COLO829 (cell line): ENCODE measurements around the gene CPE.
"Not testable (repeated sequence)": the region's sequence is repeated elsewhere in the genome, so short reads cannot be mapped to it uniquely, and the experiment has no call there.

Experiments used
- DNase-seq: peaks from one replicate; pipeline ENCODE4 v3.0.0; 2012; ENCODE audit warnings: low spot score

Gene CPE

DNA sequence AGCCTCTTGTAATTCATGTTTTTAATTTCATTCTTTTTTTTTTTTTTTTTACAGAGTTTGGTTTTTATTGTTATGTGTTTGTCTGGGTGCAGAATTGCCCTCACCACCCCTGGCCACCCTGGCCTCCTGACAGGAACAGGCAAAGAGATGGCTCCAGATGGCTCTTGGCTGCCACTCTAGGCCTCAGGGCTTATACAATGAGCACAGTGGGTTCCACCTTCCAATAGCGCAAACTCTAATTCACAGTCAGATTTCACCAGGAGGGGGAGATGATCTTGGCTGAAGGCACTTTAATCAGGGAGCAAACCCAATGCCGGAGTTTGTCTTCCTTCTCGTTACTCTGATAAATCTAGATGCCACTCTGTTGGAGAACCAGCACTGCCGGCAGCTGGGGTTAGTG is 24.8 kb downstream of the CPE start:
- DNase-seq: no peak

DNA sequence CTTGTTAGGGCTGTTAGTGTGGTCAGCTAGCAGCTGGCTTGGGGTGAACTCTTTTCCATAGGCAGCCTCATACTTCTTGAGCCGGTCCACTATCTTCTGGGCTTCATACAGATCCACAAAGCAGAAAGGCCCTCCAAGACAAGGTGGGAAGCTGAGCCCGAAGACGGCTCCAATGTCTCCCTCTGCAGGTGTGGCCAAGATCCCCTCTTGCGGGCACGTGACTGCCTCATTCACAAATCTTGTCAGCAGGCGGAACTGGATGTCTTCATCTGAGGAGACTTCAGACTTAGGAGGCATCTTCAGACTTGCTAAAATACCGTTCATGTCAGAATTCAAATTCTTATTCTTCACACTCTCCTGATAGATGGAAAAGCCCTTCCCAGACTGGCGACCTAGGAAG is 25.3 kb downstream of the CPE start:
- DNase-seq: no peak

DNA sequence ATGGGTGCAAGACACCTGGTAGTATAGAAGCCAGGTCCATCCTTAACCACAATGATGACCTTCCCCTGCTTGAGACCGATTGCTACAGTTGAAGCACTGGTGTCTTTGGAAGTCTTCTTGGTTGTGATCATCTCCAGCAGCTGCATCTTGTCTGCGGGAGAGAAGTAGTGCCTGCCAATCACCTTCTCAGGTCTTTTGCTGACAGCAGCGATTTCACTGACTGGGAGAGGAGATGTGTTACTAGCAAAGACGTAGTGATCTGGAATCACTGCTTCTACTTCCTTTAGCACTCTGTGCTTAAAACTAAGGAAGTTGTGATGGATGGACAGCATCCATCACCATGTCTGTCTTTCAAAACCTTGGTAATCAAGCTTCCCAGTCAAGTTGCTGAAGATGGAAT is 25.9 kb downstream of the CPE start:
- DNase-seq: no peak

DNA sequence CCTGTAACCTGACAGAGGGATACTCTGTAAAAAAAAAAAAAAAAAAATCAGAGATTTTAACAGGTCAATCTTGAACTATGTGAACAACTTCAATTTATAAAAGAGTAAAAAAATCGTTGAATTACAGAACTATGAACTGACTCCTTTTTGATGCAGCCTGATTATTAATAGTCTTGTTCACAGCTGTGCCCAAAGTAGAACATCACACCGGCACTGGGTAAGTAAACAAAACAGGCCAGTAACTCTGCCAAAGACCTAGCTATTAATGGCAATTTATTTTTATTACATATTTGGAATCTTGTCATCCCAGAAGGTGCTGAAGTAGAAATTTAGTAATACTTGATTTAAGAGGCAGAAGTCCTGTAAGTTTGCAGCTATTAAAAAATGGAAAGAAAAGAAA is 31.4 kb downstream of the CPE start:
- no peak for DNase-seq

DNA sequence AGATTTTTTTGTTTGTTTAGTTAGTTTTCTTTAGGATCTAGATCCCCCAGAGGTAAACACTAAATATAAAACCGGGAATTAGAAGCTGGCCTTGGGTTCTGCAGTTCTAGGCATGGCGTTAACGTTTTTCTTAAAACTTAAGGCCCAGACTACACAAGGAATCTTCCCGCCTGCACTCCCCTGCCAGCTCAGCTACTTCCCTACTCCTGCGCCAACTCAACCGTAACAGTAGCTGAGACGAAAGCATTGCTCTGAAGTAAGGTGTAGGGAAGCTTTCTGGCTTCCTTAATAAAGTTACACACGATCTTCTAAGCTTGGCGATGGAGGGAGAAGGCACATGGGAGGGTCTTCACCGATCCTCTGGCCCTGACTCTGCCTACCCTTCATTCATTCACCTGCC is 37.1 kb downstream of the CPE start:
- DNase-seq: no peak

DNA sequence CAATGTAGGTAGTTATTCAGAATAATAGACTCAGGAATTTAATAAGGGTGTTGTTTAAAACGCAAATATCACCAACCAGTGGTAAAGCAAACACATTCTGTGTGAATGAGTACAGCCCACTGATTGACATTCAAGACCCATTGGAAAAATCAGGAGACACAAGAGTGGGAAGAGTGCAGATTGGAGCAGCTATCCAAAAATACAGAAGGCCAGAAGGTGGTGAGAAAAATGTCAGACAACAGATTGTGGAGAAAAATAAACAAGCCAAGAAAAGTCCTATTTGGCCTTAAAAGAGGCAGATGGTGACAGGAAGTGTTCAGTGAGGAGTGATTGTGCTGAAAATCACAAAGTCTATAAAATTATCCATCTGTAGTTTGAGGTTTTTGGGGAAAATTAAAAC is 39.3 kb downstream of the CPE start:
- no peak for DNase-seq

DNA sequence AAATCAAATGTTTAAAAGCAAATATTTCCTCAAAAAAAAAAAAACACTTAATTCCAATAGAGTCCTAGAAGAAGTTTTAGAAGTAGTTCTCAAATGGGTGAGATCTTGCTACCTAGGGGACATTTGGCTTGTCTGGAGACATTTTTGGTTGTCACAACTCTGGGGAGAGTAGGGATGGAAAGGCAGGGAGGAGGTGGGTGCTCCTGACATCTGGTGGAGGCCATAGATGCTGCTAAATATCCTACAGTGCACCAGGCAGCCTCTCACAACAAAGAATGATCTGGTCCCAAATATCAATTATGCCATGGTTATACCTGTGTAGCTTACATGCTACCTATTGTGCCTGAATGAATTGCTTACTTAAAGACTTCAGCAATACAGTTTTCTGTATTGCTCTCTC is 46.8 kb downstream of the CPE start:
- DNase-seq: no peak

DNA sequence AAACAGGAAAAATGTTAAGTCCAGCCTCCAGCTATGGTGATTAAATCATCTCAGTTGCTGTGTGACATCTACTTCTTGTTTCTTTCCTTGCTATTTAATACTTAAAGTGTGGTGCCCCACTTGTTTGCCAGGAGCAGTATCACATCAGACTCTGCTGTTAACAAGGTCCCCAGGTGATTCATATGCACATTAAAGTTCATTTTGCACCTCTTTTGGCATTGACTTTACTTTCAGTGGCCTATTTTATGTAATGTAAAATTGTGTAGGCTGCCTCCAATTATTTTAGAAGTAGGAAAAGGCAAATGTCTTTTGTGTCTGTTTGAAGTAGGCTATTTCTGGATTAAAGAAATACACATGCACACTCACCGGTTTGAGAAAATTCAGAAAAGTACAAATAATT is 47.5 kb downstream of the CPE start:
- DNase-seq: no peak

DNA sequence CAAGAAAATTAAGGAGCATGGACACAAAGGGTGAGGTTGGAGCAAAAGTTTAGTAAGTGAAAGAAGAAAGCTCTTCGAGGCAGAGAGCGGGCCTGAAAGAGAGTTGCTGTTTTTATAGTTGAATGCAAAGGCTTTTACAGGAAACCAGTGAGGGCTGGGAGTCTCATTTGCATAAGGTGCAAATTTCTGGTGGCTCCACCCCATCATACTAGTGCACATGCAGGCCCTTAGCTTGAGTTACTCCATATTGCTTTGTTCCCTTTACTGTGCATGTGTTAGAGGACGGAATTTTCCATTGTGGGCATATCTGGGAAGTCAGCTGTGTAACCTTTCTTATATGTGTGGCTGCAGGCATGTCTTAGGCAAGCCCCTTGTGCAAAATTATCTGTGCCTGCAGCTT is 48.0 kb downstream of the CPE start:
- DNase-seq: no peak

DNA sequence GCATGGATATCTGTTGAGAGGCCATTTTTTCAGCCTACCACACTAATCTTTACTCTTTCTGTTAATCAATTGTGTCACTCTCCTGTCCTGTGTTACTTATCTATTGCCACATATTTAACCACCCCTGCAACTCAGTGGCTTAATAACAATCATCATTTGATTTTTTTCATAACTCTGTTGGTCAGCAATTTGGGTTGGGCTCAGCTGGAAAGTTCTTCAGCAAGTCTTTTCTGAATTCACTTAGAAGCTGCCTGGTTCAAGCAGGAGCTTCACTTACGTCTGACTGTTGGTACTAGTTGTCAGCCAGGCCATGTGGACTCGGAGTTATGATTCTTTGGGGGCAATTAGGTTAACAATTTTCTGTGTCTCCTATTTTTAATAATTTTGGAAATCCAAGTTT is 50.1 kb downstream of the CPE start:
- DNase-seq: no peak

DNA sequence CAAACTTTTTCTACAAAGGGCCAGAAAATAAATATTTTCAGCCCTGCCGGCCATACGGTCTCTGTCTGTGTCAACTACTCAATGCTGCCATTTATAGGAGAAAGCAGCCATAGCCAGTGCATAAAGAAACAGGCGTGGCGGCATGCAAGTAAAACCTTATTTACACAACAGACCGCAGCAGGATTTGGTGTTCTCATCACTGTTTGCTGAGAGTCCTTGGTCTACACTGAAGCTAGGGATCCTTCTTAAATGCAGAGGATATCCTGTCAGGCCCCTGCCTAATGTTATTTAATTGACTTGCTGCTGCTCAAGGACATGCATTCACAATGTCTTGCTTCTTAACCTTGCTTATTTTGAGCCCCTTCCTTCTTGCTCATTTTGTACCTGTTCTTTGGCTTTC is 54.7 kb downstream of the CPE start:
- DNase-seq: no peak

DNA sequence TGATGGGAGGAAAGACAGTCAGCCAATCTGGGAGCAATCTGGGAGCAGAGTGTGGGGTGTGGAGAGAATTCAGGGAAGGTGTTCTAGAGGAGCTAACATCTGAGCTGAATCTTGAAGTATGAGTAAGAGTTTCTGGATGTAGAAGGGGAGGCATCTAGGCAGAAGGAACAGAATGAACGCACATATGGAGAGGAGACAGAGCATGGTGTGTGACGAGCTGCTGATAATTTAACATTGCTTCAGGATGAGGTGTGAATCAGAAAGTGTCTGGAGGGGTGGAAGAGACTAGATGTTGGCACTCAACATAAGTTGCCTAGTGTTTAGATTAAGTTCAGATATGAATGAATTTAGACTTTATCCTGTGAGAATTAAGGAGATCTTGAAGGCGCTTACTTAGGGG is 58.9 kb downstream of the CPE start:
- no peak for DNase-seq

DNA sequence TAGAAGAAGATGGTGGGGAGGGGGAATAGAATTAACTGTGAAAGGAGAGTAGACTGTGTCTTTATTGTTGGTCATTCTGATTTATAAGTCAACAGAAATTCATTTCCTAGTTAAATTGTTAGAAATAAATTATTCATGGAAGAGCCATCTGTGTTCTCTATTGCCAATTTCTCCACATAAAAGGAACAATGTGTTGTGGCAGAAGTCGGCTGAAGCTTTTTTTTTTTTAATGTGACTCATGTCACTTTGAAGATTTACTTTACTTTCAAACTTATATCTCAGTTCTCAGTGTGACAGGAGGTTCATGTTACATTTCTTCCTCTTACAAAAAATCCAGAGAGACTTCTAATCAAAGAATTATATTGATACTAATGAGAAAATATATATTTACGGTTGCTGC is 60.5 kb downstream of the CPE start:
- DNase-seq: no peak

DNA sequence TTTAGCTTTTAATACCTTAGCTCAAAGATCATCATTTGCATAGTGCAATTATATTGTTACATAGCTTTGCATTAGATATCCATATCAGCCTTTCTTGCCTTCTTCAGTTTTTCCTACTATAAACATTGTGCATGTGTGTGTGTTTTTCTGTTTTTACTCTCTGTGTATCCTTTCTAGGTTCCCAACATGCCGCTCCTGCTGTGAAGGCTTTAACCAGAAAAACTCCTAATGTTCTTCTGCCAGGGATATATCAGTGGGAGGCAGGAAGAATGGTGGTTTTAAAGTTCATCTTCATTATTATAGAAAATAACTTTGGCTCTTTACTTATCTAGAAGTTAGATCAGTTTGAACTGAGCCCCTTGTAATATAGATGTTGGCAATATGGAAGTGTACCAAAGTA is 61.2 kb downstream of the CPE start:
- DNase-seq: no peak

DNA sequence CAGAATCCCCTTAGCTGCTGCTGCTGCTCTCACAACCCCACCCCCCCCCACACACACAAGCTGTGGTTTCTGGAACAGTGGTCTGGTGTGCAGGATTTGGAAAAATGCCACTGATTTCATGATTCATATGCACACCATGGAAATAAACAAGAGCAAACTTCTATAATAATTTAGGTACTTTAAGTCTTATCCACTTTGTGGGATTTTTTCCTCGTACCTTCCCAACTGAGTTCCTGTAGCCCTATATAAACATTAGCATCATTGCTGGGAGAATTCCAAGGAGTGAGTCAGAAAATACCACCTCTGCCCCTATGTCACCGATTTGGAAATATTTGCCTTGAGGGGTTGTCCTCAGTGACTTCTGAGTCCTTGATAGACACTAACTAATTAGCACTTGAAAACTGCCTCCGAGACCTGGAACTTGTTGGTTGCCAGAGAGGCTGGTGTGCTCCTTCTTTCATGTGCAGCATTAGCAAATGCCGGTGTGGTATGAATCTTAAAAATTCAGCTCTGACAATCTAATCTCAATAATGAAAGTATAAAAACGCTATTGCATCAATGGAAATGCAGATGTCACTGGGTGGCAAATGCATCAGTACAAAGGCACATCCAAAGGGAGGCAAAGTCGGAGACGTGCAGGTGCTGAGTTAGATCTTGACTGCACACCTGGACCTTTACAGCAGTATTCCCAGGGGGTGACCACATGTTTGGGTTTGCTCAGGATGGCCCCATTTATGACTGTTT is 61.8 kb downstream of the CPE start:
- no peak for DNase-seq

DNA sequence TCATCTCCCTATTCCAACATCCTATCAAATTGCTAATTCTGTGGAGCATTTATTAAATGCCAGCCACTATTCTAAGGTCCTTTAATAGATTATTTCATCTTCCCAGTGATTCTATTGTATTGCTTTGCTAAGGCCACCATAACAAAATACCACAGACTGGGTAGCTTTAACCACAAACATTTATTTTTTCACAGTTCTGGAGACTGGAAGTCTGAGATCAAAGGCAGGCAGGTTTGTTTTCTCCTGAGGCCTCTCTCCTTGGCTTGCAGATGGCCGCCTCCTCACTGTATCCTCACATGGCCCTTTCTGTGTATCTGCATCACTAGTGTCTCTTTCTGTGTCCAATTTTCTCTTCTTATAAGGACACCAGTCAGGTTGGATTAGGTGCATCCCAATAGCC is 64.5 kb downstream of the CPE start:
- DNase-seq: no peak

DNA sequence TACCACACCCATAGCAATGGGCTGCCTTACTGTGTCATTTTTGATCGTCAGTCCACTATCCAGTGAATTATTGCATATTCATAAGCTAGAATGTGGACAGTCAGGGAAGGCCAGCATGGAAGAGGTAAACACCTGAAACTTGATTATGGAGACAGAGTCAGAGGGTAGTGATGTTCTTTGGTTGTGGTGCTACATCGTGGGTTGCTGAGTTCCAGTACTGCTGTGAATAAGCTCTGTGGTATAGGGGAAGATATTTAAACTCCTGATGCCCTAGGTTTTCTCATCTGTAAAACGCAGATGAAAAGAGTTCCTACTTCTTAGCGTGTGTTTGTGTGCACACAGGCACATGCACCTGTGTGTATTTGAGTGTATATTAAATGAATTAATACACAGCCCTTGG is 69.9 kb downstream of the CPE start:
- DNase-seq: no peak

DNA sequence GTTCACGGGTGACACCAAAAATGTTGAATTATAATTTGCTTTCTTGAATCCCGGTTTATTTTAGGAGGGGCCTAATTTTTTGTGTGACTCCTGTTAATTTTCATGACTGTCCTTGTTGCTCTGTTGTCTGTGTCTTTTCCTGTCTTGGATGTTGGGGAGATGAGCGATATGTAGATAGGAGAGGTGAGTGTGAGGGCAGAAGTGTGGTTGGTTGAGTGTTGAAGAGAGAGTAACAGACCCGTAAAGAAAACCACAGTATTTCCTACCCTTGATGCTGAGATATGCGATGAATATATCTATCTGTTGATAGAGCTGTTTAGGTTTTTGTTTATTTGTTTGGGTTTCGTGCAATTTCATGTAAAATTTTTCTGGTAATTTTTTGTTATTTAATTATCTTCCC is 70.5 kb downstream of the CPE start:
- DNase-seq: no peak

DNA sequence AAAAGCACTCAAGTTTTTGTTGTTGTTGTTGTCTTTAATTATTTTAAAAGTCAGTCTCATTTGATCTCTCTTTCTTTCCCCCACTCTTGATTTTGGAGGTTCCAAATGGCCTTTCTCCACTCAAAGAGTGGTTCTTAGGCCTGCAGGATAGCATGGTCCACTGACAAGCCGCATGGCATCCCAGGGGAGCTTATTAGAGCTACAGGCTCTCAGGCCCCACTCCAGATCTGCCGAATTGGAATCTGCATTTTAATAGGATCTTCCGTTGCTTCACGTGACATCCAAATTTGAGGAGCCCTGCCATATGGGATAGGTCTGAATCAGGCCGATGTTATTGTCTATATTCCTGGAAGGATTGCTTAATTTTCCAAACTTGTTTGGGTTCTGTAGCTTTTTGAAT is 72.1 kb downstream of the CPE start:
- no peak for DNase-seq

DNA sequence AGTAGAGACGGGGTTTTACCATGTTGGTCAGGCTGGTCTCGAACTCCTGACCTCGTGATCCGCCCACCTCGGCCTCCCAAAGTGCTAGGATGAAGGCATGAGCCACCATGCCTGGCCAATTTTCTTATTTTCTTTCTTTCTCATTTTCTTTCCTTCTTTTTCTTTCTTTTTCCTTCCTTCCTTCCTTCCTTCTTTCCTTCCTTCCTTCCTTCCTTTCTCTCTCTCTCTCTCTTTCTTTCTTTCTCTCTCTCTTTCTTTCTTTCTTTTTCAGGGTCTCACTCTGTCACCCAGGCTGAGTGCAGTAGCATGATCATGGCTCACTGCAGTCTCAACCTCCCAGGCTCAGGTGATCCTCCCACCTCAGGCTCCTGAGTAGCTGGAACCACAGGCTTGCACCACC is 74.3 kb downstream of the CPE start:
- not testable (repeated sequence) for DNase-seq

DNA sequence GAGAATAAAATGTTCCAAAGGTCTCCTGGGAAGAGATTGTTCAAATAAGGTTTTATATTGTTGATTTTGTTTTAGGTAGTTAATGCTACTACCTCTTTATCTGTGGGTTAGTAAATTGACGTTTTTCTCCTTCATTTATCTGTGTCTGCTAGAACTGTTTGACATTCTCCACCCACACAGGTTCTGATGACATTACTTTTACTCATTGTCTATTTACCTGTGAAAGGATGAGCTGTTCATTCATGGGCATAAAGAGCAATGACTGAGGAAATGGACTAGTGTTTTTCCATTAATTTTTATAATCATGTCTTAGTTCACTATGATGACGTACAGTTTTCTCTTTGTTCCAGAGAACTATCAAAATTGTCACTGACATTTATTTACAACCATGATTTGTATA is 75.6 kb downstream of the CPE start:
- no peak for DNase-seq

DNA sequence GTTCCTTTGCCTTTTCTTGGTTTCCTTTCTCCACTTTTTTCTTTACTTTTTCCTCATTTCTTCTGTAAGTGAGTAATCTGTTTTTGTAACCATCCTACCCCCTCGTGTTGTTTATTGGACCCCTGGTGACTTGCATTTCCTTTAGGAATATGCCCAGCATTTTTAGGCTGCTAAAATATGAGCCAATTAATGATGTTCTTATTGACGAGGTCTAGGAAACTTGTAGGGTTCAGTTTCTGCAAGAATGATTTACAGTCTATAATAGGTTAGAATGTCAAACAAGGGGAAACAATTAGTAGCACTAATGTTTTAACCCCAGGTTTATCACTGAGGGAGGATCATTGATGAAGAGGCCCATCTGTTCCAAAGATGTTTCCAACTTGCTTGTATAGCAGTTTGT is 79.0 kb downstream of the CPE start:
- DNase-seq: no peak

DNA sequence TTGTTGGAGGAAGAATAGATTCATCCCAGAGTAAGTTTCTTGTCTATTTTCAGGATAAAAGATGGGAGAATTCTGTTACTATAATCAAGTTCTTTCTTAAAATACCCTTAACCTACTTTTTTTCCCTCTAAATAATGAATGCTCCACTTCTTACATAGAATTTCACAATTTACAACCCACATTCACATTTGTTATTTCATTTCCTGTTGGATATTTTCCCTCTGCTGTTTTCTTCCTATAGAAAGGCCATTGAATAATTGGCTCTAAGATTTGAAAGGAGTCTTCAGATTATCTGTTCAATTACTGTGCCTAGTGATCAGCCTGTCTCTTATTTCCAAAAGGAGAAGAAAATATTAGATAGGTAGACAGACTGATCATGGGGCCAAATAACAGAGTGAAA is 79.7 kb downstream of the CPE start:
- peak; percentile 27 for DNase-seq

DNA sequence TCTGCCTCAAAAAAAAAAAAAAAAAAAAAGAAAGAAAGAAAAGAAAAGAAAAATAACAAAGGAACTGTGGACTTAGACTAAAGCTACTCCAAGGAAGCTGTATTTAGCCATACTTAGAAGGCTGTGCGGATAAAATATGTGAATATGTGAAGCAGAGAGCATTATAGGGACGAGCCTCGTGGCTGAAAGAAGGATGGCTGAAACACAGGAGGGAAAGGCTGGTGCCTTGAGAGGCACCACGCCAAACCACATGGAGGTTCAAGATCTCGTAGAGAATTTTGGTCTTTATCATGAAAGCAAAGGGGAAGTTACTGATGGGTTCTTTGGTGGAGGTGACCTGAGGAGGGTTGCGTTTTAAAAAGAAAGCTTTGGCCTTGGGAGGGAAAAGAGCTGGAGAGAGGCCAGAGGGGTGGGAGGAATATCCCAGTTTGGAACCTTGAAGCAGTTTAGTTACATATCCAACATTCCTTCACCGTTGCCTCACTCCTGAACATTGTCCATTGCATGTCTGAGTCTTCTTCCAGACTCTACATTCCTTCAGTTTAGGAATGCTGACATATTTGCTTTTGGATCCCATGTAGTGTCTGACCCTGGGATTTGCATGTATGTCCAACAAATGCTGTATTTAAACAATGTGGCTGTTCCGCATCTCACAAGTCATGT is 82.5 kb downstream of the CPE start:
- no peak for DNase-seq
